Natural killer cell (primary cell): ENCODE measurements around the gene EGFL6. TPM values are rescaled to one million over a fixed set of nuclear protein-coding genes. Genes with fewer than 3 reads are reported as not detected.

ENCODE experiments used
- ATAC-seq, 3 donors: fragments of 150-1000 bp in 2 of 3; fragments of 200-7000 bp in 1 of 3; cut with Tn5 transposase; 1 replicate in 1 of 3; 2 replicates in 2 of 3; pipeline ENCODE4 v1.10.0; 2021; ENCODE audit warnings: mild to moderate bottlenecking in 2 of 3, moderate library complexity in 2 of 3
- DNase-seq, 2 donors: peaks; one replicate each; pipeline versions ENCODE4 v3.0.0 to v3.0.0-alpha.2; 2013 to 2021; ENCODE audit warnings: mixed read lengths in 1 of 2
- H3K27ac ChIP-seq: one replicate; pipeline ENCODE4 v1.5.1; 2013; ENCODE audit warnings: mild to moderate bottlenecking, low read length
- H3K27me3 ChIP-seq: one replicate; pipeline ENCODE4 v1.6.1; 2013; ENCODE audit warnings: low read length; ENCODE audit not compliant: control insufficient read depth, insufficient read depth
- H3K36me3 ChIP-seq: one replicate; pipeline ENCODE4 v1.6.1; 2013; ENCODE audit warnings: low read length; ENCODE audit not compliant: control insufficient read depth, insufficient read depth
- H3K4me1 ChIP-seq: one replicate; pipeline ENCODE4 v1.6.1; 2013; ENCODE audit warnings: low read length; ENCODE audit not compliant: control insufficient read depth, insufficient read depth
- H3K4me3 ChIP-seq: one replicate; pipeline ENCODE4 v1.5.1; 2013; ENCODE audit warnings: low read length
- H3K9me3 ChIP-seq: one replicate; pipeline ENCODE4 v1.6.1; 2013; ENCODE audit warnings: low read length; ENCODE audit not compliant: control insufficient read depth, insufficient read depth
- H3K27ac Mint-ChIP-seq, 2 donors: one replicate each; pipeline ENCODE4 v1.8.0; 2022; ENCODE audit warnings: mild to moderate bottlenecking in 2 of 2, mixed read lengths in 2 of 2, moderate library complexity in 1 of 2
- H3K27me3 Mint-ChIP-seq, 2 donors: one replicate each; pipeline ENCODE4 v1.8.0; 2022; ENCODE audit warnings: low read depth in 2 of 2, mixed read lengths in 2 of 2
- H3K36me3 Mint-ChIP-seq: one replicate; pipeline ENCODE4 v1.8.0; 2022; ENCODE audit warnings: mixed read lengths
- H3K4me1 Mint-ChIP-seq, 2 donors: one replicate each; pipeline ENCODE4 v1.8.0; 2022; ENCODE audit warnings: mixed read lengths in 2 of 2
- H3K4me3 Mint-ChIP-seq: one replicate; pipeline ENCODE4 v1.8.0; 2022; ENCODE audit warnings: mild to moderate bottlenecking, moderate library complexity, mixed read lengths
- H3K9me3 Mint-ChIP-seq, 2 donors: one replicate each; pipeline ENCODE4 v1.8.0; 2022; ENCODE audit warnings: mixed read lengths in 2 of 2
- WGBS: methylation state at CpG from one replicate; pipeline ENCODE4 v1.1.7; 2013; ENCODE audit warnings: missing lambda C conversion rate; ENCODE audit not compliant: insufficient coverage; 5-methylcytosine and 5-hydroxymethylcytosine counted together
- intact Hi-C: fragments of 100-400 bp; cut with micrococcal nuclease; formaldehyde crosslinking; loops from one replicate; pipeline ENCODE4 v1.14.2; 2022
- total RNA-seq, 4 donors: library from RNA; stranded (reverse); fragments of 120-200 nt in 1 of 4; gene quantifications; one replicate each; pipeline versions ENCODE4 v1.2.3 to v1.2.4, GENCODE V29; 2013 to 2022
- TF ChIP-seq, protein P1 (sequence below): fragments of 200-600 bp; IDR thresholded peaks from one replicate; pipeline ENCODE4 v1.8.0; 2022; ENCODE audit warnings: antibody characterized with exemption

Gene EGFL6, protein sequence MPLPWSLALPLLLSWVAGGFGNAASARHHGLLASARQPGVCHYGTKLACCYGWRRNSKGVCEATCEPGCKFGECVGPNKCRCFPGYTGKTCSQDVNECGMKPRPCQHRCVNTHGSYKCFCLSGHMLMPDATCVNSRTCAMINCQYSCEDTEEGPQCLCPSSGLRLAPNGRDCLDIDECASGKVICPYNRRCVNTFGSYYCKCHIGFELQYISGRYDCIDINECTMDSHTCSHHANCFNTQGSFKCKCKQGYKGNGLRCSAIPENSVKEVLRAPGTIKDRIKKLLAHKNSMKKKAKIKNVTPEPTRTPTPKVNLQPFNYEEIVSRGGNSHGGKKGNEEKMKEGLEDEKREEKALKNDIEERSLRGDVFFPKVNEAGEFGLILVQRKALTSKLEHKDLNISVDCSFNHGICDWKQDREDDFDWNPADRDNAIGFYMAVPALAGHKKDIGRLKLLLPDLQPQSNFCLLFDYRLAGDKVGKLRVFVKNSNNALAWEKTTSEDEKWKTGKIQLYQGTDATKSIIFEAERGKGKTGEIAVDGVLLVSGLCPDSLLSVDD
- not detected for total RNA-seq
- not detected for total RNA-seq (2013)

DNA sequence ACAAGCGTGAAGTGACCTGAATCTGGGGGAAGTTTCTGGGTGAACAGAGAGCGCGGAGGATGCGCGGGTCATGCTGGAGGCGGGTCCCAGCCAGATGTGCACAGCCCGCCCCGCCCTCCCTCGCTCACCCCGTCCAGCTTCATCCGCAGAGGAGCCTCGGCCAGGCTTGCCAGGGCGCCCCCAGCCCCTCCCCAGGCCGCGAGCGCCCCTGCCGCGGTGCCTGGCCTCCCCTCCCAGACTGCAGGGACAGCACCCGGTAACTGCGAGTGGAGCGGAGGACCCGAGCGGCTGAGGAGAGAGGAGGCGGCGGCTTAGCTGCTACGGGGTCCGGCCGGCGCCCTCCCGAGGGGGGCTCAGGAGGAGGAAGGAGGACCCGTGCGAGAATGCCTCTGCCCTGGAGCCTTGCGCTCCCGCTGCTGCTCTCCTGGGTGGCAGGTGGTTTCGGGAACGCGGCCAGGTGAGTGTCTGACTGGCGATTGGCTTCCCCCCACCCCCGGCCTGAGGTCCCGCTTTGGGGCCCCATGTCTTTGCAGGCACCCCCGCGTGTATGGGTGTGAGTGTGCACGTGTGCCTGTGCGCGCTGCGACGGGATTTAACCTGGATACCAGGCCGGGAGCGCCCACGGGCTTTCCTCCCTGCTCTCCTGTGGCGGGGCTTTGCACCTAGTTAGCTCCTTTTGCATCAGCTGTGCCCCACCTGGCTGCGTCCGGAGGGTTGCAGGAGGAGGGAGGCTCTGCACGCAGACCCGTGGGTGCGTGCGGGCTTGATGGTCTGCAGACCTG is at the start of gene EGFL6:
Gene EGFL6 (plus strand): TSS at position 123 of the 782 bp plus-strand sequence. CDS start 261 bp downstream, at position 384.
- H3K27ac Mint-ChIP-seq: no peak within 1 kb of the TSS
- peak in 1 of 3 donors; percentile 47 for ATAC-seq
- 4% methylated on average over 50 of the region's 57 CpGs for WGBS
- Histone ChIP-seq H3K4me1 (no peaks in the 10 kb centered on the region), H3K4me3 (no peak within 1 kb of the TSS), H3K27me3 (no peaks in the 10 kb centered on the region), H3K9me3 (no peaks in the 10 kb centered on the region), H3K27ac (no peak within 1 kb of the TSS), H3K36me3 (no peaks in the 10 kb centered on the region)
- H3K36me3 Mint-ChIP-seq: no peaks in the 10 kb centered on the region
- DNase-seq: no peak
- H3K4me1 Mint-ChIP-seq: no peaks in the 10 kb centered on the region
- H3K27me3 Mint-ChIP-seq: peaks cover 20 to 77% of the 10 kb centered on the region in 2 donors
- intact Hi-C loops: no loop called here
- TF ChIP-seq, protein P1, sequence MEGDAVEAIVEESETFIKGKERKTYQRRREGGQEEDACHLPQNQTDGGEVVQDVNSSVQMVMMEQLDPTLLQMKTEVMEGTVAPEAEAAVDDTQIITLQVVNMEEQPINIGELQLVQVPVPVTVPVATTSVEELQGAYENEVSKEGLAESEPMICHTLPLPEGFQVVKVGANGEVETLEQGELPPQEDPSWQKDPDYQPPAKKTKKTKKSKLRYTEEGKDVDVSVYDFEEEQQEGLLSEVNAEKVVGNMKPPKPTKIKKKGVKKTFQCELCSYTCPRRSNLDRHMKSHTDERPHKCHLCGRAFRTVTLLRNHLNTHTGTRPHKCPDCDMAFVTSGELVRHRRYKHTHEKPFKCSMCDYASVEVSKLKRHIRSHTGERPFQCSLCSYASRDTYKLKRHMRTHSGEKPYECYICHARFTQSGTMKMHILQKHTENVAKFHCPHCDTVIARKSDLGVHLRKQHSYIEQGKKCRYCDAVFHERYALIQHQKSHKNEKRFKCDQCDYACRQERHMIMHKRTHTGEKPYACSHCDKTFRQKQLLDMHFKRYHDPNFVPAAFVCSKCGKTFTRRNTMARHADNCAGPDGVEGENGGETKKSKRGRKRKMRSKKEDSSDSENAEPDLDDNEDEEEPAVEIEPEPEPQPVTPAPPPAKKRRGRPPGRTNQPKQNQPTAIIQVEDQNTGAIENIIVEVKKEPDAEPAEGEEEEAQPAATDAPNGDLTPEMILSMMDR: no peak
- H3K4me3 Mint-ChIP-seq: peak within 1 kb of the TSS; percentile 31
- no peaks in the 10 kb centered on the region for H3K9me3 Mint-ChIP-seq

DNA sequence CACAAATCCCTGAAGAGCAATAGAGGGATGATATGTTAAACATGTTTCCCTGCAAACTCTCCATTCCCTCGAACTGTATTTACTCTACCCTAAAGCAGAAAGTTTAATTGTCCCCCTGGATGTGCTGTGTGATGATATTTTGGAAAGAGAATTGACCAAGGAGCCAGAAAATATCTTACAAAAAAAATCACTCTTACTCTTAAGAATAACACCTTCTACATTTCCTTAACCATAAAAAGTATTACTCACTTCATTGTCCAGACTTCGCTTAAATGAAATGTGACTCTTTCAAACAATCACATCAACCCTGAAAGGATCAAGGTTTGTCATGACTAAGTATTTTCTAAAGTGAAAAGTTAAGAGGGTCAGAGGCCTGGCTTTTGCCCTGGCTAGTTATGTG is 49.0 kb upstream of the EGFL6 start:
- Histone ChIP-seq H3K4me3 (no peak overlapping the region), H3K4me1 (no peaks in the 10 kb centered on the region), H3K27ac (no peak overlapping the region), H3K9me3 (no peaks in the 10 kb centered on the region), H3K27me3 (no peaks in the 10 kb centered on the region), H3K36me3 (no peaks in the 10 kb centered on the region)
- no peak overlapping the region for H3K4me3 Mint-ChIP-seq
- no peaks in the 10 kb centered on the region for H3K36me3 Mint-ChIP-seq
- intact Hi-C loops: no loop called here
- no peak overlapping the region for H3K27ac Mint-ChIP-seq
- no CpG with 5 or more reads among the region's 2 CpGs for WGBS
- peaks cover 0 to 22% of the 10 kb centered on the region in 2 donors for H3K27me3 Mint-ChIP-seq
- no peak for ATAC-seq
- H3K9me3 Mint-ChIP-seq: no peaks in the 10 kb centered on the region
- no peak for DNase-seq
- TF ChIP-seq, protein P1: no peak
- H3K4me1 Mint-ChIP-seq: no peaks in the 10 kb centered on the region

DNA sequence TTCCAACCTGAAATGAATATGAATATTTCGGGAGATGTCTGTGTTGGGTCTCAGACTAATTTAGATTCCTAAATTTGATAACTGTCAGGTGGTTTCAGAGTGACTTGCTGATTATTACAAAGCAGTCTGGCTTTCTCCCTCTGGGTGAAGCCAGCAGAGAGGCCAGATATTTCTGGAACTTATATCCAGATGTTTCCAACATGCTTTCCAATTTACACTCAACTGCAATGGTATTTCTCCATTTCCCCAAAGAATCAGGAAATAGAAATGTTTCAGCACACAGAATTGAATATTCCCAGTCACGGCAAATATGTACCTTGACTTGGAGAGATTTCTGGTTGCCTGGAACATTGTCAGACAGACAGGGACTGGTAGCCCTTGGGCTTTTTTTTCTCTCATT is 48.5 kb upstream of the EGFL6 start:
- DNase-seq (no peak), ATAC-seq (no peak)
- TF ChIP-seq, protein P1: no peak
- intact Hi-C loops: no loop called here
- H3K27me3 Mint-ChIP-seq: peaks cover 0 to 27% of the 10 kb centered on the region in 2 donors
- Histone ChIP-seq H3K27me3 (no peaks in the 10 kb centered on the region), H3K9me3 (no peaks in the 10 kb centered on the region), H3K4me3 (no peak overlapping the region), H3K36me3 (no peaks in the 10 kb centered on the region), H3K4me1 (no peaks in the 10 kb centered on the region), H3K27ac (no peak overlapping the region)
- no peaks in the 10 kb centered on the region for H3K4me1 Mint-ChIP-seq
- H3K4me3 Mint-ChIP-seq: no peak overlapping the region
- no peaks in the 10 kb centered on the region for H3K9me3 Mint-ChIP-seq
- WGBS: 86% methylated on average over 2 of the region's 2 CpGs
- no peak overlapping the region for H3K27ac Mint-ChIP-seq
- no peaks in the 10 kb centered on the region for H3K36me3 Mint-ChIP-seq
